Brain microvascular endothelial cell (primary cell): Measurements from ENCODE around the gene BBS1.

Experiments
- DNase-seq: peaks from one replicate; pipeline ENCODE4 v3.0.0-alpha.2; 2020
- H3K27ac ChIP-seq: fragments of 250-450 bp; sonication (Bioruptor Pico); 2 replicates; pipeline ENCODE4 v1.5.1; 2020; ENCODE audit warnings: mild to moderate bottlenecking, moderate library complexity
- H3K27me3 ChIP-seq: fragments of 250-450 bp; sonication (Bioruptor Pico); replicated peaks from 2 replicates; pipeline ENCODE4 v1.5.1; 2020; ENCODE audit warnings: mild to moderate bottlenecking
- H3K36me3 ChIP-seq: fragments of 250-450 bp; sonication (Bioruptor Pico); replicated peaks from 2 replicates; pipeline ENCODE4 v1.5.1; 2020; ENCODE audit warnings: mild to moderate bottlenecking
- H3K4me3 ChIP-seq: 2 replicates; pipeline ENCODE4 v1.5.1; 2011; ENCODE audit warnings: low read depth, mild to moderate bottlenecking, control low read depth, low read length, moderate library complexity
- in situ Hi-C: cut with HindIII; loops from 2 replicates; pipeline ENCODE4 v1.10.0; 2017; ENCODE audit warnings: low sequenced_read_pairs, low pct_ligation_motif_present
- TF ChIP-seq, protein P1 (sequence below): IDR thresholded peaks from 2 replicates; pipeline ENCODE4 v1.5.1; 2011; ENCODE audit warnings: low read depth, mild to moderate bottlenecking, moderate library complexity, low read length, control low read depth, inconsistent platforms; ENCODE audit errors: missing control alignments

Gene BBS1

DNA sequence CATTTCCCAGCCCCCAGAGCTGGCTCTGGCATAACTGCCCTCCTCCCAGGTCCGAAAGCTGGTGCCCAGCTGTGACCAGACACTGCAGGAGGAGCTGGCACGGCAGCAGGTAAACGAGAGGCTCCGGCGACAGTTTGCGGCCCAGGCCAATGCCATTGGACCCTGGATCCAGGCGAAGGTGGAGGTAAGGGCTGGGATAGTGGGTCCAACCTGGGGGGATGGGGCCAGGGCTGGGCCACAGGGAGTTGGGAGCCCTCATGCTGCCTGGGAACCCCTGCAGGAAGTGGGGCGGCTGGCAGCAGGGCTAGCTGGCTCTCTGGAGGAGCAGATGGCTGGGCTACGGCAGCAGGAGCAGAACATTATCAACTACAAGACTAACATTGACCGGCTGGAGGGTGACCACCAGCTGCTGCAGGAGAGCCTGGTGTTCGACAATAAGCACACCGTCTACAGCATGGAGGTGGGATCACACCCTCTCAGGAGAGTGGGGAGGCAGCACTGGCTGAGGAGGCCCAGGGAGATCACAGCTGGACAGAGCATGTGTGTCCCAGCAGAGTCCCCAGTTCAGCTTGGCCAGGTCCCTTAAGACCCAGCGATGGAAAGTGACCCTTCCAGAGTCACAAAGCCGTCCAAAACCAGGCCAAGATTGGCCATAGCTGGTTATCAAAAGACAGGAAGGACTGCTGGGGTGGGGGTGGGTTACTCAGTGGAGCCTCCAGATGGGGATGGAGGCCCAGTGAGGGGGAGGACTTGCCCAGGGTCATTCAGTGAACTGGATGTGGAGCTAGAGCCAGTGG is 50.9 kb downstream of the BBS1 start:
- TF ChIP-seq, protein P1, sequence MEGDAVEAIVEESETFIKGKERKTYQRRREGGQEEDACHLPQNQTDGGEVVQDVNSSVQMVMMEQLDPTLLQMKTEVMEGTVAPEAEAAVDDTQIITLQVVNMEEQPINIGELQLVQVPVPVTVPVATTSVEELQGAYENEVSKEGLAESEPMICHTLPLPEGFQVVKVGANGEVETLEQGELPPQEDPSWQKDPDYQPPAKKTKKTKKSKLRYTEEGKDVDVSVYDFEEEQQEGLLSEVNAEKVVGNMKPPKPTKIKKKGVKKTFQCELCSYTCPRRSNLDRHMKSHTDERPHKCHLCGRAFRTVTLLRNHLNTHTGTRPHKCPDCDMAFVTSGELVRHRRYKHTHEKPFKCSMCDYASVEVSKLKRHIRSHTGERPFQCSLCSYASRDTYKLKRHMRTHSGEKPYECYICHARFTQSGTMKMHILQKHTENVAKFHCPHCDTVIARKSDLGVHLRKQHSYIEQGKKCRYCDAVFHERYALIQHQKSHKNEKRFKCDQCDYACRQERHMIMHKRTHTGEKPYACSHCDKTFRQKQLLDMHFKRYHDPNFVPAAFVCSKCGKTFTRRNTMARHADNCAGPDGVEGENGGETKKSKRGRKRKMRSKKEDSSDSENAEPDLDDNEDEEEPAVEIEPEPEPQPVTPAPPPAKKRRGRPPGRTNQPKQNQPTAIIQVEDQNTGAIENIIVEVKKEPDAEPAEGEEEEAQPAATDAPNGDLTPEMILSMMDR, result no peak
- H3K36me3 ChIP-seq, result no peaks in the 10 kb centered on the region
- H3K27me3 ChIP-seq, result no peaks in the 10 kb centered on the region
- in situ Hi-C loops, result no loop called here
- H3K27ac ChIP-seq, result no peak overlapping the region
- no peak for DNase-seq
- H3K4me3 ChIP-seq, result no peak overlapping the region

DNA sequence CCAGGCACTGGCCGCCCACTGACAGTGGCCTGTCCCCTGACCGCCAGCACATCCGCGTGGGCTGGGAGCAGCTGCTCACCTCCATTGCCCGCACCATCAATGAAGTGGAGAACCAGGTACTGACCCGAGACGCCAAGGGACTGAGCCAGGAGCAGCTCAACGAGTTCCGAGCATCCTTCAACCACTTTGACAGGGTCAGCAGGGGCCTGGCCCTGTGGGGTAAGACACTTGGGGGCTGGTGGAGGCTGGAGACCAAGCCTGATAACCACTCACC is 51.5 kb downstream of the BBS1 start:
- Histone ChIP-seq H3K4me3 (no peak overlapping the region), H3K27ac (no peak overlapping the region), H3K36me3 (no peaks in the 10 kb centered on the region), H3K27me3 (no peaks in the 10 kb centered on the region)
- no peak for DNase-seq
- TF ChIP-seq, protein P1, result no peak
- in situ Hi-C loops, result no loop called here

DNA sequence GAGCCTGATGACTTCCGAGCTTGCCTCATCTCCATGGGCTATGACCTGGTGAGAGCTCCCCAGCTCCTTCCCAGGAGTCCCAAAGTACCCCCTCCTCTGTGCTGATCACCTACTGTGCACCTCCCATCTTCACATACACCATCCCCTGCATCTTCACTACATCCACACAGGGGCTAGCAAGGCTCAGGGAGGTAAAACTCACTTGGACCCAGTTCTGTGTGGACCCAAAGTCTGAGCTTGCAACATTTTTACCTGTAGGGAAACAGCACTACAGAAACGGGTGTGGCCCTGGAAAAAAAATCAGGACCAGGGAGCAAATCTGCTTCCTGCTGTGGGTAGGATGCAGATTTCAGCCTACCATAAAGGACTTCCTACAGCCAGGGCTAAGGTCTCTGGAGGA is 51.8 kb downstream of the BBS1 start:
- no peak for DNase-seq
- H3K27me3 ChIP-seq, result no peaks in the 10 kb centered on the region

DNA sequence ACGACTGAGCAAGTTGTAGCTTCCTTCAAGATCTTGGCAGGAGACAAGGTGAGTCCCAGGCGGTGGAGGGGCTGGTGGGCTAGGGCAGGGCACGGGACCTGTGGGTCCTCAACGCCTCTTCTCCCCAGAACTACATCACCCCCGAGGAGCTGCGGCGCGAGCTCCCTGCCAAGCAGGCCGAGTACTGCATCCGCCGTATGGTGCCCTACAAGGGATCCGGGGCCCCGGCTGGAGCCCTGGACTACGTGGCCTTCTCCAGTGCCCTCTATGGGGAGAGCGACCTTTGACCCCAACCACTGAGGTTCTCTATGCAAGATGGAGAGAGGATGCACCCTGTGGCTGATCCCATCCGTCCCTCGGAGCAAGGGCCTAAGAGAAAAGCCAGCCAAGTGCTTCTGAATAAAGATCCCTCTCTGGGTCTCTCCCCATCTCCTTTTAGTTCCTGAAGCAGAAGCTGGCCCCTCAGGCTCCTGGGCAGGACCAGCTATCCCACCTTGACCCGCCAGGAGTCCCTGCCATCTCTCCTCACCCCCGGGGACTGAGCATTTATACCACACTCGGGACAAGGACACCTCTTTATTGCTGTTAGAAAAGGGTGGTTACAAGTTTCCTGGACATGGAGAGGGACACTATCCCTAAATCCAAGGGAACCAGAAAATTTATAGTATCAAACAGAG is 52.6 kb downstream of the BBS1 start:
- H3K4me3 ChIP-seq, result no peak overlapping the region
- no peaks in the 10 kb centered on the region for H3K36me3 ChIP-seq
- H3K27me3 ChIP-seq, result no peaks in the 10 kb centered on the region
- no peak for DNase-seq
- TF ChIP-seq, protein P1, result no peak
- in situ Hi-C loops, result no loop called here
- no peak overlapping the region for H3K27ac ChIP-seq

More for the DNA sequence above, 51.8 kb downstream of the BBS1 start:
- no peaks in the 10 kb centered on the region for H3K36me3 ChIP-seq
- no peak overlapping the region for H3K27ac ChIP-seq
- in situ Hi-C loops, result no loop called here
- TF ChIP-seq, protein P1, result no peak
- H3K4me3 ChIP-seq, result no peak overlapping the region

DNA sequence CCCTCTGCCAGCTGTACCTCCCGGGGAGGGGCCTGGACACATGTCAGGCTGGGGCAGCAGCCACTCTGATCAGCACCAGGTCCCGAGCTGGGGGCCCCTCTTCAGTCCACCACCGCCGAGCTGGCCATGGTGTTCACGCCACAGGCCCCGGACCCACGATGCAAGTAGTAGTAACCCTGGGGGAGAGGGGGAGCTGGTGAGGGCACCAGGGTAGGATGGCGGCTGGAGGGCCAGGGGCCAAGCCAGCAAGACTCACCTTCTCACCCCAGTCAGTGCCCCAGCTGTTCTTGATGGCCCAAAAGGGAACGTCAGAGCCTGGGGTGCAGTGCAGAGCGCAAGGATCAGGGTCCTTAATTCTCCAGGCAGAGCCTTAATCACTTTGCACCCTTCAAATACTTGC is 53.4 kb downstream of the BBS1 start:
- DNase-seq, result no peak
- Histone ChIP-seq H3K27me3 (no peaks in the 10 kb centered on the region), H3K27ac (no peak overlapping the region), H3K4me3 (no peak overlapping the region), H3K36me3 (no peaks in the 10 kb centered on the region)
- TF ChIP-seq, protein P1, result no peak
- in situ Hi-C loops, result no loop called here
